GM23338 (cell line): ENCODE data around the gene THAP6. TPM values are rescaled to one million over a fixed set of nuclear protein-coding genes. Genes with fewer than 3 reads are reported as not detected.

Experiments
- ATAC-seq: fragments of 200-7000 bp; cut with Tn5 transposase; 3 replicates; pipeline ENCODE4 v1.9.1; 2020
- DNase-seq: peaks from one replicate; pipeline ENCODE4 v3.0.0-alpha.2; 2015; ENCODE audit warnings: low spot score
- H2AFZ ChIP-seq: fragments of 200-600 bp; sonication (generic); 2 replicates; pipeline ENCODE4 v1.8.0; 2016; ENCODE audit warnings: antibody characterized with exemption, mild to moderate bottlenecking, moderate library complexity
- H3F3A ChIP-seq: fragments of 200-600 bp; sonication (generic); replicated peaks from 2 replicates; pipeline ENCODE4 v1.8.0; 2017; ENCODE audit warnings: antibody characterized with exemption, mixed run types, low read depth
- H3K27ac ChIP-seq: fragments of 200-600 bp; sonication (generic); 2 replicates; pipeline ENCODE4 v1.6.1; 2016; ENCODE audit warnings: low read depth
- H3K27me3 ChIP-seq: fragments of 200-600 bp; sonication (generic); 2 replicates; pipeline ENCODE4 v1.8.0; 2016; ENCODE audit warnings: mild to moderate bottlenecking, mixed run types, moderate library complexity; ENCODE audit not compliant: insufficient read depth
- H3K36me3 ChIP-seq: fragments of 200-600 bp; sonication (generic); 2 replicates; pipeline ENCODE4 v1.8.0; 2016; ENCODE audit warnings: mild to moderate bottlenecking; ENCODE audit not compliant: insufficient read depth
- H3K4me1 ChIP-seq: fragments of 200-600 bp; sonication (generic); 2 replicates; pipeline ENCODE4 v1.8.0; 2016; ENCODE audit warnings: mild to moderate bottlenecking, moderate library complexity; ENCODE audit not compliant: insufficient read depth
- H3K4me2 ChIP-seq: fragments of 200-600 bp; sonication (generic); 2 replicates; pipeline ENCODE4 v1.7.1; 2017; ENCODE audit warnings: mixed run types
- H3K4me3 ChIP-seq: fragments of 200-600 bp; sonication (generic); 2 replicates; pipeline ENCODE4 v1.6.1; 2016; ENCODE audit warnings: mixed run types
- H3K79me2 ChIP-seq: fragments of 200-600 bp; sonication (generic); replicated peaks from 2 replicates; pipeline ENCODE4 v1.8.0; 2017; ENCODE audit warnings: mild to moderate bottlenecking; ENCODE audit not compliant: insufficient read depth
- H3K9me2 ChIP-seq: fragments of 200-600 bp; sonication (generic); 2 replicates; pipeline ENCODE4 v1.8.0; 2017; ENCODE audit not compliant: insufficient read depth
- H4K20me1 ChIP-seq: fragments of 200-600 bp; sonication (generic); replicated peaks from 2 replicates; pipeline ENCODE4 v1.8.0; 2017; ENCODE audit warnings: mild to moderate bottlenecking; ENCODE audit not compliant: insufficient read depth
- H3K27ac Mint-ChIP-seq: 2 replicates; pipeline ENCODE4 v1.8.0; 2020; ENCODE audit warnings: inconsistent platforms, mild to moderate bottlenecking, moderate library complexity, mixed read lengths
- H3K27me3 Mint-ChIP-seq: 3 replicates; pipeline ENCODE4 v1.8.0; 2022; ENCODE audit warnings: low read depth, mild to moderate bottlenecking, moderate library complexity, mixed read lengths, inconsistent platforms; ENCODE audit not compliant: insufficient read depth, poor library complexity
- H3K36me3 Mint-ChIP-seq: 3 replicates; pipeline ENCODE4 v1.8.0; 2021; ENCODE audit warnings: low read depth, mild to moderate bottlenecking, inconsistent platforms, moderate library complexity, mixed read lengths
- H3K4me1 Mint-ChIP-seq: 3 replicates; pipeline ENCODE4 v1.8.0; 2020; ENCODE audit warnings: mild to moderate bottlenecking, inconsistent platforms, mixed read lengths
- H3K4me3 Mint-ChIP-seq: 3 replicates; pipeline ENCODE4 v1.8.0; 2021; ENCODE audit warnings: moderate library complexity, mild to moderate bottlenecking, inconsistent platforms, mixed read lengths
- H3K9me3 Mint-ChIP-seq: 3 replicates; pipeline ENCODE4 v1.8.0; 2020; ENCODE audit warnings: moderate library complexity, mild to moderate bottlenecking, inconsistent platforms, mixed read lengths
- CREB1 ChIP-seq: fragments of 250-450 bp; sonication (Bioruptor Pico); IDR thresholded peaks from 2 replicates; pipeline ENCODE4 v1.5.0; 2020; ENCODE audit warnings: low read depth, mild to moderate bottlenecking, moderate library complexity
- ETS1 ChIP-seq: IDR thresholded peaks from 2 replicates; pipeline ENCODE4 v1.6.1; 2016; ENCODE audit warnings: antibody characterized with exemption
- EZH2 ChIP-seq: fragments of 200-600 bp; sonication (generic); IDR thresholded peaks from one replicate; pipeline ENCODE4 v1.8.0; 2017; ENCODE audit warnings: antibody characterized with exemption, mild to moderate bottlenecking, low read depth; ENCODE audit not compliant: unreplicated experiment
- EZH2phosphoT487 ChIP-seq: fragments of 200-600 bp; sonication (generic); IDR thresholded peaks from one replicate; pipeline ENCODE4 v1.8.1; 2018; ENCODE audit warnings: antibody characterized with exemption; ENCODE audit not compliant: unreplicated experiment
- JUNB ChIP-seq: IDR thresholded peaks from one replicate; pipeline ENCODE4 v1.6.1; 2016; ENCODE audit warnings: antibody characterized with exemption; ENCODE audit not compliant: unreplicated experiment
- NANOG ChIP-seq: IDR thresholded peaks from 2 replicates; pipeline ENCODE4 v1.6.1; 2016; ENCODE audit warnings: antibody characterized with exemption, borderline replicate concordance
- POLR2AphosphoS5 ChIP-seq: IDR thresholded peaks from 2 replicates; pipeline ENCODE4 v1.6.1; 2016; ENCODE audit warnings: antibody characterized with exemption, low read depth
- REST ChIP-seq: IDR thresholded peaks from one replicate; pipeline ENCODE4 v1.6.1; 2018; ENCODE audit warnings: antibody characterized with exemption; ENCODE audit not compliant: unreplicated experiment
- STAT1 ChIP-seq: IDR thresholded peaks from one replicate; pipeline ENCODE4 v1.6.1; 2016; ENCODE audit warnings: antibody characterized with exemption; ENCODE audit not compliant: unreplicated experiment
- ZNF114 ChIP-seq: fragments of 250-450 bp; sonication (Bioruptor Pico); IDR thresholded peaks from 2 replicates; pipeline ENCODE4 v1.5.0; 2020; ENCODE audit warnings: mild to moderate bottlenecking, moderate library complexity
- ZNF331 ChIP-seq: fragments of 250-450 bp; sonication (Bioruptor Pico); IDR thresholded peaks from 2 replicates; pipeline ENCODE4 v1.5.0; 2020; ENCODE audit warnings: low read depth, mild to moderate bottlenecking, moderate library complexity
- ZNF462 ChIP-seq: fragments of 250-450 bp; sonication (Bioruptor Pico); IDR thresholded peaks from 2 replicates; pipeline ENCODE4 v1.5.0; 2020; ENCODE audit warnings: mild to moderate bottlenecking, moderate library complexity
- polyA plus RNA-seq: library from polyadenylated mRNA; unstranded; fragments of >200 nt; fragmentation: Nextera tagmentation; extraction: Ambion mirVana; gene quantifications from 2 replicates; pipeline ENCODE4 v1.2.1, GENCODE V29; 2016
- total RNA-seq: library from RNA; depleted of rRNA; stranded (reverse); fragments of >200 nt; shearing (Covaris generic); gene quantifications from 2 replicates; pipeline ENCODE4 v1.2.3, GENCODE V29; 2014

The THAP6 gene
- total and polyA plus RNA-seq, 2 experiments from 2014 or later = 9.0 to 15.2 TPM

GRCh38 chr4:75497133-75497532 lies 17.1 kb upstream of the THAP6 start:
- DNase-seq (no peak), ATAC-seq (no peak)
- H3K36me3 ChIP-seq = peaks cover 5% of the 10 kb centered on the region; the same call in 1 of the 2 replicates
- H3K27me3 Mint-ChIP-seq = peaks cover 2% of the 10 kb centered on the region
- H3K9me2 ChIP-seq = no peaks in the 10 kb centered on the region
- peaks cover 53% of the 10 kb centered on the region for H3K79me2 ChIP-seq
- peaks cover 2% of the 10 kb centered on the region; the same call in 1 of the 3 replicates for H3K9me3 Mint-ChIP-seq
- H3K27me3 ChIP-seq = no peaks in the 10 kb centered on the region
- H3K4me1 ChIP-seq = no peaks in the 10 kb centered on the region
- peaks cover 32% of the 10 kb centered on the region for H3K36me3 Mint-ChIP-seq
- no peaks in the 10 kb centered on the region for H3K4me1 Mint-ChIP-seq
- H2AFZ ChIP-seq = no peak overlapping the region
- no peaks in the 10 kb centered on the region for H3F3A ChIP-seq
- H3K27ac ChIP-seq = no peak overlapping the region
- no peak for TF ChIP-seq CREB1
- TF ChIP-seq POLR2AphosphoS5 = no peak
- no peak for TF ChIP-seq JUNB
- no peak for TF ChIP-seq REST
- TF ChIP-seq ZNF462 (CRISPR knock-in tag) = no peak
- TF ChIP-seq EZH2phosphoT487 = no peak
- no peak for TF ChIP-seq ETS1
- TF ChIP-seq EZH2 = no peak
- no peak for TF ChIP-seq NANOG
- no peak for TF ChIP-seq ZNF331 (CRISPR knock-in tag)
- no peak for TF ChIP-seq ZNF114
- no peak for TF ChIP-seq STAT1
- H3K4me3 Mint-ChIP-seq = no peak overlapping the region
- H4K20me1 ChIP-seq = peaks cover 14% of the 10 kb centered on the region
- no peak overlapping the region for H3K4me2 ChIP-seq
- no peak overlapping the region for H3K4me3 ChIP-seq
- no peak overlapping the region for H3K27ac Mint-ChIP-seq
